Thyroid gland (tissue), 4 donors: ENCODE data around the gene PLEKHS1.

Source experiments
- POLR2A ChIP-seq, 2 donors: fragments of 450-650 bp; IDR thresholded peaks; one replicate each; pipeline ENCODE4 v1.6.1; 2017; ENCODE audit warnings: antibody characterized with exemption in 2 of 2, mild to moderate bottlenecking in 2 of 2, moderate library complexity in 1 of 2
- TF ChIP-seq, protein P1 (sequence below), 6 experiments: fragments of 200-600 bp in 3 of 6; fragments of 450-650 bp in 3 of 6; sonication (generic) in 3 of 6; IDR thresholded peaks; one replicate each; pipeline ENCODE4 v1.5.1; 2016 to 2019; ENCODE audit warnings: antibody characterized with exemption in 6 of 6, mild to moderate bottlenecking in 2 of 6, inconsistent platforms in 1 of 6, moderate library complexity in 1 of 6

- TF ChIP-seq, protein P1, sequence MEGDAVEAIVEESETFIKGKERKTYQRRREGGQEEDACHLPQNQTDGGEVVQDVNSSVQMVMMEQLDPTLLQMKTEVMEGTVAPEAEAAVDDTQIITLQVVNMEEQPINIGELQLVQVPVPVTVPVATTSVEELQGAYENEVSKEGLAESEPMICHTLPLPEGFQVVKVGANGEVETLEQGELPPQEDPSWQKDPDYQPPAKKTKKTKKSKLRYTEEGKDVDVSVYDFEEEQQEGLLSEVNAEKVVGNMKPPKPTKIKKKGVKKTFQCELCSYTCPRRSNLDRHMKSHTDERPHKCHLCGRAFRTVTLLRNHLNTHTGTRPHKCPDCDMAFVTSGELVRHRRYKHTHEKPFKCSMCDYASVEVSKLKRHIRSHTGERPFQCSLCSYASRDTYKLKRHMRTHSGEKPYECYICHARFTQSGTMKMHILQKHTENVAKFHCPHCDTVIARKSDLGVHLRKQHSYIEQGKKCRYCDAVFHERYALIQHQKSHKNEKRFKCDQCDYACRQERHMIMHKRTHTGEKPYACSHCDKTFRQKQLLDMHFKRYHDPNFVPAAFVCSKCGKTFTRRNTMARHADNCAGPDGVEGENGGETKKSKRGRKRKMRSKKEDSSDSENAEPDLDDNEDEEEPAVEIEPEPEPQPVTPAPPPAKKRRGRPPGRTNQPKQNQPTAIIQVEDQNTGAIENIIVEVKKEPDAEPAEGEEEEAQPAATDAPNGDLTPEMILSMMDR (IDR thresholded peaks at IDR 0.05): no peak
- no peak for TF ChIP-seq POLR2A (IDR thresholded peaks at IDR 0.05)
Measured at GRCh38 chr10:113825791-113826190, 74.3 kb downstream of the PLEKHS1 start.
